IPS DF 4.7 (cell line): ENCODE data around the gene CD22.

Source experiments
- DNase-seq: peaks from one replicate; pipeline ENCODE4 v3.0.0-alpha.2; 2013; ENCODE audit warnings: low spot score; ENCODE audit errors: extremely low read depth

CD22 gene

GRCh38 chr19:35341006-35341405 is 12.0 kb downstream of the CD22 start:
- no peak for DNase-seq

DNA sequence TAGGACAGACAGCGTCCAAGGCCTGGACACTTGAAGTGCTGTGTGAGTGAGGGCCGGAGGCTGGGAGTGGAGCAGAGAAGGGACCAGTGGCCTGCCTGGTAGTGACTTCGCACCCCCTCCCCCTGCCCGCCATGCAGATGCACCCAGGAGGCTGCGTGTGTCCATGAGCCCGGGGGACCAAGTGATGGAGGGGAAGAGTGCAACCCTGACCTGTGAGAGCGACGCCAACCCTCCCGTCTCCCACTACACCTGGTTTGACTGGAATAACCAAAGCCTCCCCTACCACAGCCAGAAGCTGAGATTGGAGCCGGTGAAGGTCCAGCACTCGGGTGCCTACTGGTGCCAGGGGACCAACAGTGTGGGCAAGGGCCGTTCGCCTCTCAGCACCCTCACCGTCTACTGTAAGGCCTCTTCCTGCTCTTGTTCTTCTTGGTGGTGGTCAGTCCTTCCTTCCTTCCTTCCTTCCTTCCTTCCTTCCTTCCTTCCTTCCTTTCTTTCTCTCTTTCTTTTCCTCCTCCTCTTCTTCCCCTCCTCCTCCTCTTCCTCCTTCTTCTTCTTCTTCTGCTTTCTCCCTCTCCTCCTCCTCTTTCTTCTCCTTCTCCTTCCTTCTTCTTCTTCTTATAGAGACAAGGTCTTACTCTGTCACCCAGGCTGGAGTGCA is 12.7 kb downstream of the CD22 start:
- DNase-seq: no peak

- DNase-seq: no peak
Measured at GRCh38 chr19:35342430-35342829, 13.4 kb downstream of the CD22 start.

GRCh38 chr19:35344511-35345031 is 15.6 kb downstream of the CD22 start:
- no peak for DNase-seq

DNA sequence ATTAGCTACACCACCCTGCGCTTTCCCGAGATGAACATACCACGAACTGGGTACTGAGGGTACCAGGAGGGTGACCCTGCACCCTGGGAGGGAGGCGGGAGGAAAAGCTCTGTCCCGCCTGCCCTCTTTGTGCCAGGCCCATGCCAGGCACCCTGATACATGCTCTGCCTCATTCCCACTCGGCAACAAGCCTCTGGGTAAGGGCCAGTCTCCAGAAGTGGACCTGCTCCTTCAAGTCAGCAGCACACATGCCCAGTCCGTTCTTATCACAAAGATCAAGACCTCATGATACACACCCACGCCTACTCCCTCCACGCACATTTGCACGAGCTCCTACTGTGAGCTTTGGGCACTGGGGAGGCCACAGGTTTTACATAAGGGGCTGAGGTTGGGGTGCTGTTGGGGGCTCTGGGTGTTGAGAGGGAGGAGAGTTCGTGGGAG is 16.7 kb downstream of the CD22 start:
- no peak for DNase-seq

DNA sequence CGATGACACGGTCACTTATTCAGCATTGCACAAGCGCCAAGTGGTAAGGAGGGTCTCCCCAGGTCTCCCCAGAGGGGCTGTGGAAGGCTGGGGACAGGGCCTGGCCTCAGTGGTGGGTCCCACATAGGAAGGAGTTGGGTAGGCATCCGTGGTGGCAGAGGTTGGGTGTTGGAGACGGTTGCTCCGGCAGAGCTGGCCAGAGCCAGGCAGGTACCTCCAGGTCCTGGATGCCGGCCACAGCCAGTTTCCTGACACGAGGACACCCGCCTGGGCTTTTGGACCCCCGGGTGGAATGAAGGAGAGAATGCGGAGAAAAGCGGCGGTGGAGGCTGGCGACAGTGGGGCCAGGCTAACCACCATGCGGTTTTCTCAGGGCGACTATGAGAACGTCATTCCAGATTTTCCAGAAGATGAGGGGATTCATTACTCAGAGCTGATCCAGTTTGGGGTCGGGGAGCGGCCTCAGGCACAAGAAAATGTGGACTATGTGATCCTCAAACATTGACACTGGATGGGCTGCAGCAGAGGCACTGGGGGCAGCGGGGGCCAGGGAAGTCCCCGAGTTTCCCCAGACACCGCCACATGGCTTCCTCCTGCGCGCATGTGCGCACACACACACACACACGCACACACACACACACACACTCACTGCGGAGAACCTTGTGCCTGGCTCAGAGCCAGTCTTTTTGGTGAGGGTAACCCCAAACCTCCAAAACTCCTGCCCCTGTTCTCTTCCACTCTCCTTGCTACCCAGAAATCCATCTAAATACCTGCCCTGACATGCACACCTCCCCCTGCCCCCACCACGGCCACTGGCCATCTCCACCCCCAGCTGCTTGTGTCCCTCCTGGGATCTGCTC is 17.4 kb downstream of the CD22 start:
- DNase-seq: no peak

DNA sequence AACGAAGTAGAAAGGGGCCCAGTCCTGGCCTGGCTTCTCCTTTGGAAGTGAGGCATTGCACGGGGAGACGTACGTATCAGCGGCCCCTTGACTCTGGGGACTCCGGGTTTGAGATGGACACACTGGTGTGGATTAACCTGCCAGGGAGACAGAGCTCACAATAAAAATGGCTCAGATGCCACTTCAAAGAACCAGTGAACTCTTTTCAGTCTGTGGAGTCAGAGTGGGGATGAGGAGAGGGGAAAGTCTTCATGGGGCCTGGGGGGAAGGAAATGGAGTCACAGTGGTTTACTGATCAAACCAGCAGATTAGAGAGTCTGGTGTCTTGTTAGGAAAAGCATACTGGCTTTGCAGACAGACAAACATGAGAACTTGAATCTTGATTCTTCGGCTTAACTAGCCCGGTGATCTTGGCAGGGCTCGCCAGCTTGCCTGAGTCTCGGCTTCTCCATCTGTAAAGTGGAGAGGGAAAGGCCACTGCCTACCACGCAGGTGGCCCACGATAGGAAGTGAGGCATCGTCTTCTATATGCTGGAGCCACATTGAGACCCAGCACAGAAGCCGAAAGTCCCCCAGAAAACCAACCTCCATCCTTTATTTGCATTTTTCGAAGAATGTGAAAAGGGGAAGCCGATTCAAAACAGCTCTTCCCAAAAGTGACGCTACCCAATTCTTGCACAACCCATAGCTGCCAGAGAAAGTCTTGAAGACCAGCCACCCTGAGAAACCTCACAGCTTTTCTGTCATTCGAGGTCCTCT is 18.4 kb downstream of the CD22 start, which contains the start of gene FFAR1:
Gene FFAR1, plus strand, starts transcription at position 732 of the 759 bp plus-strand sequence. CDS start 3,650 bp downstream, outside the sequence.
- no peak for DNase-seq

GRCh38 chr19:35347930-35348298 is 18.9 kb downstream of the CD22 start:
- no peak for DNase-seq

- DNase-seq: no peak
Measured at GRCh38 chr19:35348911-35349611, 20.1 kb downstream of the CD22 start.

- DNase-seq: no peak
Measured at GRCh38 chr19:35349614-35350521, 20.9 kb downstream of the CD22 start.

GRCh38 chr19:35350591-35350990 is 21.6 kb downstream of the CD22 start:
- no peak for DNase-seq

- no peak for DNase-seq
Measured at GRCh38 chr19:35351411-35352176, 22.6 kb downstream of the CD22 start.

GRCh38 chr19:35352177-35352447 is 23.1 kb downstream of the CD22 start:
- DNase-seq: no peak

- DNase-seq: peak; percentile 58
Measured at GRCh38 chr19:35352448-35353304, 23.7 kb downstream of the CD22 start.

DNA sequence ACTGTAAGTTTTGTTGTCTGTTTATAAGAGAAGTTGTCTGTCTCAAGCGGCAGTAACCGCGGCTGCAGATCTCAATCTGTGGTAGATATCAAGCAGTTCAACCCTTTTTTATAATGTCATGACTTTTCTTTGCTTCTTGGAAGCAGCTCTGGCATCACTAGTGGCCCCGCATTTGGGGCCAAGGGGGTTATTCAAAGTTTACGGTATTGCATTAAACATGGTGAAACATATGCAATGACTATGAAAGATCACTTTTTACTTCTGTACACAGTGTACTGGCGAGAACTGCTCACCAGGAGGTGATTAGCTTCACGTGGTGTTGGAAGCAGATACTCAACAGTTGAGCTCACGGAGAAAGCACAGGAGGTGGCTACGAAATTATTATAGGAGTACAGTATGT is 24.6 kb downstream of the CD22 start:
- DNase-seq: no peak

DNA sequence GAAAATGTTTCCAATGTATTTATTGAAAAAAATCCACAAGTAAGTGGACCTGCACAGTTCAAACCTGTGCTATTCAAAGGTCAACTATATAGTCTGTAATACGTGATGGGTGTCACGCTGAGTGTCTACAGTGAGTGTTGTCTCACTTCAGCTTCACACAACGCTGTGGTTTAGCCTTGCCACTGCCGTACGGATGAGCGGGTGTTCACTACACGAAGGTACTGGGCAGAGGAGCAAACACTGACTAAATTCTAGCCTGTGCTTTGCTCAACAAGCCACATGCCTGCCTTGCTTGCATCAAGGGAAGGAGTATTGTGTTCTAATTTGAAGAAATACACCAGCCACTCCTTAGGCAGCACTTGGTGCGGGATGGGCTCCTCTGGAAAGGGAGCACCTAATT is 25.9 kb downstream of the CD22 start:
- no peak for DNase-seq

DNA sequence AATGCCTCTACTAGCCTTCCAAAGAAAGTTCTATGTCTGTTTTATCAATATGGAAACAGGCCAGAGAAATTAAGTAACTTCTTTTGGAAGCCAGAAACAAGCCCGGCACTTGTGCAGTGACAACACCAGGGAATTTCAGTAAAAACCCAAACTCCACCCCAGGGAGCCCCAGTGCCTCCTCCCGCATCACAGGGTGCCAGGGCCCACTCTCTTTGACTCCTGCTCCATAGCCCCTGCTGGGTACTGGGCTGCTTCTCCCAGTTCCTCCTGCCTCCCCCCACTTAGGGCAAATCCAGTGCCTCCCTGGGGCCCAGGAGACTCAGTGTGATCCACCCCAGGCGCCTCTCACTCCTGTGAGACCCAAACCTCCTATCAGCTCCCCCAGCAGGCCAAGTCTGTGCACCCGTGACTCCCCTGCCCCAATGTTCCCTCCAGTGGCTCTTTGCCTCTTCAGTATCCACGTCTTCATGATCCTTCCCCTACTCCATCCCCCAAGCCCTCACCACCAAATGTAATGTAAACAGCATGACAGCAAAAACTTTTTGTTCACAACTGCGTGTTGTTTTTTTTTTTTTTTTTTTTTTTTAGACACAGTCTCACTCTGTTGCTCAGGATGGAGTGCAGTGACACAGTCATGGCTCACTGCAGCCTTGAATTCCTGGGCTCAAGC is 26.9 kb downstream of the CD22 start:
- no peak for DNase-seq
